ENCODE results near the gene GZMM. TPM values are rescaled to one million over a fixed set of nuclear protein-coding genes. Genes with fewer than 3 reads are reported as not detected.
A peak's percentile ranks its signal among the peaks of the same experiment; 100 is the strongest.

GZMM gene
- total and polyA plus RNA-seq, 2 of the 13 experiments (the other 11 are each of a cell fraction or from before 2014, with no cell fraction given): 0.07 TPM; not detected in 1

GRCh38 chr19:530134-531008, 13.5 kb upstream of the GZMM start (continued):
- TF ChIP-seq ZBTB21 (CRISPR knock-in tag; IDR thresholded peaks at IDR 0.05) (no peak), RARA (CRISPR knock-in tag; IDR thresholded peaks at IDR 0.05) (peak; percentile 19; the same call in 1 of the 2 replicates), HNF4G (IDR thresholded peaks at IDR 0.05; ENCODE audit: borderline replicate concordance, low read depth, low read length) (peak; percentile 76), HNF4G (CRISPR knock-in tag; IDR thresholded peaks at IDR 0.05; ENCODE audit: borderline replicate concordance, low read depth) (no peak; the same call in 1 of the 2 replicates), ZNF607 (CRISPR knock-in tag; IDR thresholded peaks at IDR 0.05; ENCODE audit: borderline replicate concordance) (no peak; the same call in 1 of the 2 replicates), HNRNPH1 (optimal IDR thresholded peaks at IDR 0.05; ENCODE audit: low read depth, low read length) (no peak), SRSF1 (optimal IDR thresholded peaks at IDR 0.05; ENCODE audit: low read depth, low read length) (peak; percentile 61), NR2F6 (IDR thresholded peaks at IDR 0.05) (peak; percentile 54; the same call in 1 of the 2 replicates), NR2F6 (CRISPR knock-in tag; IDR thresholded peaks at IDR 0.05) (no peak), SATB2 (CRISPR knock-in tag; IDR thresholded peaks at IDR 0.05) (no peak; the same call in 1 of the 2 replicates), BATF2 (CRISPR knock-in tag; IDR thresholded peaks at IDR 0.05) (no peak), ZNF775 (CRISPR knock-in tag; IDR thresholded peaks at IDR 0.05; ENCODE audit: borderline replicate concordance) (no peak), MIER3 (CRISPR knock-in tag; IDR thresholded peaks at IDR 0.05; ENCODE audit: borderline replicate concordance) (no peak), ZSCAN9 (CRISPR knock-in tag; IDR thresholded peaks at IDR 0.05; ENCODE audit: borderline replicate concordance) (no peak), NCOA5 (CRISPR knock-in tag; IDR thresholded peaks at IDR 0.05) (no peak), ELF3 (CRISPR knock-in tag; IDR thresholded peaks at IDR 0.05) (peak; percentile 1; the same call in 1 of the 2 replicates), POLR2A (IDR thresholded peaks at IDR 0.05; ENCODE audit: insufficient read depth in 1 of 2, low read depth in 2 of 2, low read length in 2 of 2) (peak; percentile 75 to 78; a peak in 2 of 4 replicates), TRAFD1 (CRISPR knock-in tag; IDR thresholded peaks at IDR 0.05; ENCODE audit: borderline replicate concordance) (no peak)
- TF ChIP-seq, protein P1, sequence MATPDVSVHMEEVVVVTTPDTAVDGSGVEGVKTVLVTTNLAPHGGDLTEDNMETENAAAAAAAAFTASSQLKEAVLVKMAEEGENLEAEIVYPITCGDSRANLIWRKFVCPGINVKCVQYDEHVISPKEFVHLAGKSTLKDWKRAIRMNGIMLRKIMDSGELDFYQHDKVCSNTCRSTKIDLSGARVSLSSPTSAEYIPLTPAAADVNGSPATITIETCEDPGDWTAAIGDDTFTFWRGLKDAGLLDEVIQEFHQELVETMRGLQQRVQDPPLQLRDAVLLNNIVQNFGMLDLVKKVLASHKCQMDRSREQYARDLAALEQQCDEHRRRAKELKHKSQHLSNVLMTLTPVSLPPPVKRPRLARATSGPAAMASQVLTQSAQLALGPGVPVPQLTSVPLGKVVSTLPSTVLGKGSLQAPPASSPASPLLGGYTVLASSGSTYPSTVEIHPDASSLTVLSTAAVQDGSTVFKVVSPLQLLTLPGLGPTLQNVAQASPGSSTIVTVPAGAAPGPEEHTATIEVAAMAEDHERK (CRISPR knock-in tag; IDR thresholded peaks at IDR 0.05; ENCODE audit: low read depth): no peak
- TF ChIP-seq, protein P2, sequence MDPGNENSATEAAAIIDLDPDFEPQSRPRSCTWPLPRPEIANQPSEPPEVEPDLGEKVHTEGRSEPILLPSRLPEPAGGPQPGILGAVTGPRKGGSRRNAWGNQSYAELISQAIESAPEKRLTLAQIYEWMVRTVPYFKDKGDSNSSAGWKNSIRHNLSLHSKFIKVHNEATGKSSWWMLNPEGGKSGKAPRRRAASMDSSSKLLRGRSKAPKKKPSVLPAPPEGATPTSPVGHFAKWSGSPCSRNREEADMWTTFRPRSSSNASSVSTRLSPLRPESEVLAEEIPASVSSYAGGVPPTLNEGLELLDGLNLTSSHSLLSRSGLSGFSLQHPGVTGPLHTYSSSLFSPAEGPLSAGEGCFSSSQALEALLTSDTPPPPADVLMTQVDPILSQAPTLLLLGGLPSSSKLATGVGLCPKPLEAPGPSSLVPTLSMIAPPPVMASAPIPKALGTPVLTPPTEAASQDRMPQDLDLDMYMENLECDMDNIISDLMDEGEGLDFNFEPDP (CRISPR knock-in tag; conservative IDR thresholded peaks at IDR 0.05): no peak
- TF ChIP-seq, protein P3, sequence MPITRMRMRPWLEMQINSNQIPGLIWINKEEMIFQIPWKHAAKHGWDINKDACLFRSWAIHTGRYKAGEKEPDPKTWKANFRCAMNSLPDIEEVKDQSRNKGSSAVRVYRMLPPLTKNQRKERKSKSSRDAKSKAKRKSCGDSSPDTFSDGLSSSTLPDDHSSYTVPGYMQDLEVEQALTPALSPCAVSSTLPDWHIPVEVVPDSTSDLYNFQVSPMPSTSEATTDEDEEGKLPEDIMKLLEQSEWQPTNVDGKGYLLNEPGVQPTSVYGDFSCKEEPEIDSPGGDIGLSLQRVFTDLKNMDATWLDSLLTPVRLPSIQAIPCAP (CRISPR knock-in tag; IDR thresholded peaks at IDR 0.05; ENCODE audit: low read depth): no peak
- TF ChIP-seq, protein P4, sequence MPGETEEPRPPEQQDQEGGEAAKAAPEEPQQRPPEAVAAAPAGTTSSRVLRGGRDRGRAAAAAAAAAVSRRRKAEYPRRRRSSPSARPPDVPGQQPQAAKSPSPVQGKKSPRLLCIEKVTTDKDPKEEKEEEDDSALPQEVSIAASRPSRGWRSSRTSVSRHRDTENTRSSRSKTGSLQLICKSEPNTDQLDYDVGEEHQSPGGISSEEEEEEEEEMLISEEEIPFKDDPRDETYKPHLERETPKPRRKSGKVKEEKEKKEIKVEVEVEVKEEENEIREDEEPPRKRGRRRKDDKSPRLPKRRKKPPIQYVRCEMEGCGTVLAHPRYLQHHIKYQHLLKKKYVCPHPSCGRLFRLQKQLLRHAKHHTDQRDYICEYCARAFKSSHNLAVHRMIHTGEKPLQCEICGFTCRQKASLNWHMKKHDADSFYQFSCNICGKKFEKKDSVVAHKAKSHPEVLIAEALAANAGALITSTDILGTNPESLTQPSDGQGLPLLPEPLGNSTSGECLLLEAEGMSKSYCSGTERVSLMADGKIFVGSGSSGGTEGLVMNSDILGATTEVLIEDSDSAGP (CRISPR knock-in tag; IDR thresholded peaks at IDR 0.05; ENCODE audit: borderline replicate concordance): peak; percentile 88; the same call in 1 of the 2 replicates

Measured in HepG2 (cell line).